Nucleus accumbens (tissue), 56 donors: ENCODE results near the gene PLAAT2.
"Not testable (repeated sequence)": the region's sequence is repeated elsewhere in the genome, so short reads cannot be mapped to it uniquely, and the experiment has no call there.

Experiments
- DNase-seq, 56 donors: peaks; one replicate each; lab custom pipeline; 2025; lab: John Stamatoyannopoulos, UW

Gene PLAAT2

GRCh38 chr11:63551091-63551888 lies 11.9 kb downstream of the PLAAT2 start:
- DNase-seq, result no peak

- DNase-seq, result not testable (repeated sequence)
Observed at GRCh38 chr11:63550156-63550700, 13.0 kb downstream of the PLAAT2 start.

DNA sequence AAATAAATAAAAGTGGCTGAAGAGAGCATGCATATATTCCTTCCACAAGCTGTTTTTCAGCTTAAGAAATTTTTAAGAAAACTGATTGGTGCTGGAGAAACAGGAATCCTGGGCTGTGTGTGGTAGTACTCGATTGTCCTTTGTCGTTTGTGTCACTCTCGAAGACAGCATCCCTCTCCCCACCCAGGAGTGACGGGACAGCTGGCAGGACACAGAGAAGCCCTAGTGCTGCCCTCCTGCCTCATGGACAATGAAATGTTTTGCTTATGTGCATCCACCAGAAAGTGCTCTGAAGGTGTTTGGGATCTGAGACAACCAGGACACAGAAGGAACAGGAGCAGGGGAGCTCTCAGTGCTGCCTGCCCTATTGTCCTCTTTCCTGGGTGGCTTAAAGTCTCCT lies 13.8 kb downstream of the PLAAT2 start:
- DNase-seq, result peak in 19 of 56 donors; percentile 9 to 43 (median 32)

- no peak for DNase-seq
Observed at GRCh38 chr11:63548178-63548577, 15.0 kb downstream of the PLAAT2 start.

DNA sequence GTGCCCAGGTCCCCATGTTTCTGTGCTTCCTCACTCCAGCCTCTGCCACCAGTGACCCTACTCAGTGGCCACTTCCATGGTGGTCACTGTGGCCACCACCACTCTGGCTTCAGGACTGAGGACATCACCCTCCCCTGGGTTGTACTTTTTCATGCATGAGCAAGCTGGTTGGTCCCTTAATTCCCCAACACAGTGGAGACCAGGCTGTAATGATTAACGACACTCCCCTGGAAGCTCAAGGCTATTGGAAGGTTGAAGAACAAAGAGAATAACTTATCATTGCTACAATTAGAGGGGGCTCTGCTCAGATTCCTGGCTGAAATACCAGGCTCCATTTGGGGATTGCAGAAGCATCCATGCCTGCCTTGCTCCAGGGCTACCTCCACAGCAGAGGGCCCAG lies 16.1 kb downstream of the PLAAT2 start:
- DNase-seq, result no peak

DNA sequence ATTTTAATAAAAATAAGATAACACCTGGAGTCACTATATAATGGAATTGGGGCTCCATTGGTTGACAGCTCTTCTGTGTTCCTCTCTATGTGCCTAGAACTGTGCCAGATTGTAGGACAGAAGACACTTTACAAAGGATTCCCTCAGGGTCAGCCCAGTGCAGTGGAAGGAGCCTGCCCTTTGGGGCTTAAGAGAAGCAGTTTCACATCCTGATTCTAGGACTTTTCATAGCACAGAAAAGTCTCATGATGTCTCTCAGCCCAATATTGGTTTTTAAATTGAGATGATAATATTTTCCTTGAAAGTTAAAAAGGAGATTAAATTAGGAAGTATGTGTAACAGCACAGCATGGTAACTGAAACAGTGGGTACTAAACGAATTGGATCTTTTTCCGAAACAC lies 19.5 kb downstream of the PLAAT2 start:
- no peak for DNase-seq

DNA sequence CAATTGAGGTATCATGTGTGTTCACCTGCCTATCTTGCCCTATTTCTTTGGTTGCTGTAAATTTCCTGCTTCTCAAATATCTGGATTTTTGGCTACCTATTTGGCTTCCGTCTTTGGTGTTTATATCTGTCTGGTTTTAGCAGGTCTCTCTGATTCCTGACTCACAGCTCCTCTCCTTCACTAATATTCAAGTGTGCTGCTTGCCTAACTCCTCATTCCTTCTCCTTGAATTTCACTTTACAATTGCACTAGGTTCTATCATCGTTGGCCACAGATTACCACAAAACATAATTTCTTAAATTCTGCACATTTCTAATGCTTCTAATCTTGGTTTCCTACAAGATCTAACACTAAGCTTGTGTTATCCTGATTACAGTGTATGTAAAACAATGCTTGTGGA lies 20.7 kb downstream of the PLAAT2 start:
- DNase-seq, result not testable (repeated sequence)

DNA sequence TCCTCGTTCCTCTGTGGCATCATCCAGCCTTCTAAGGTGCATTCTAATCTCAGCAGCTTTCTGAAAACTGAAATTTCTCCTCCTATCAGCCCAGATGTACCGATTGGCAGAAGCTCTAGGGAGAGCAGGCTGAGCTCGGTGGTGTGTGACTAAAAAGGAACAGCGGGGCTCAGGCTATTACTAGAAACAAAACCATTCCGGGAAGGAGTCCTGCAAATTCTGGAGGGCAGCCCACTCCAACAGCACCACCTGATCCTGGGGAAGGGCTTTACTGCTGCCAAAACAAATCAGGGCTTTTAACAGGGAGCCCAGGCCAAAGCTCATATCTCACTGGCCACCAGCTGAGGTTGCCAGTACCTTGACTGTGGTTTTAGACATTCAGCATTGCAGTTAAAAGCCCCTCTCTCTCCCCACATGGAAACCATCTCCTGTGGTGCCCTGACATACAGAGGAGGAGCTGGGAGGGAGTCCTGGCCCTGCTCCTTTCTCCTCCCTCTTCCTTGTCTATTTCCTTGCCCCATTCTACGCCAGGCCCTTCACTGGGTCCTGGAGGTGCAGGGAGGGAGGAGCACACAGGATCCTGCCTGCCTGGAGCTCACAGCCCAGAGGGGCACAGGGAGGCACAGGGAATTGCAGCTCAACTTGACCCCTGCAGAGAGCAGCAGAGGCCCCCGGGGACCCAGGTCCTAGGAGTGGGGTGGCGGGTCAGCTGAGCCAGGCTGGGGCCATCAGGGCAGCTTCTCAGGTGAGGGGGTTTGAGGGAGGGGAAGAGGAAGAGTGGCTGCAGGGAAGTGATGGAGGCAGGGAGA lies 25.7 kb downstream of the PLAAT2 start:
- DNase-seq, result peak in 48 of 56 donors; percentile 19 to 77 (median 54)

GRCh38 chr11:63536669-63537292 lies 26.4 kb downstream of the PLAAT2 start, which contains the start of gene PLAAT4:
Gene PLAAT4, plus strand, starts transcription at chr11:63536808. Its CDS starts 61 bp downstream, at chr11:63536869.
- DNase-seq, result peak in 45 of 56 donors; percentile 15 to 77 (median 53)

DNA sequence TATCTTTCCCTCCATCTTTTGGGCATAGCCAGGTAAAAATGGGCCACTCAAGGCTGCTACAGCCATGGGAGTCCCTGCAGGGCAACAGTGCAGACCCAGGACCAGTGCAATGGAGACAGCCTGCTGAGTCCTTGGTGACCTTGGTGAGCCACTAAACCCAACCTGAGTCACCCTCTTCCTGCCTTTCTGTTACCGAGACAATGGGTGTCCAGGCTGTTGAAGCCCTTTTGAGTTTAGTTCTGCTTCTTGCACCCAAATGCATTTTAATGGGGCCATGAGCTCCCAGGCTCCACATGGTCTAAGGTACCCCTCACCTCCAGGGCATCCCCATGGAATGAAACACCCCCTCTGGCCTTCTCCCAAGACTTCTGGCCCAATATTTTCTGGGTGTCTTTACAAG lies 27.4 kb downstream of the PLAAT2 start:
- DNase-seq, result no peak

DNA sequence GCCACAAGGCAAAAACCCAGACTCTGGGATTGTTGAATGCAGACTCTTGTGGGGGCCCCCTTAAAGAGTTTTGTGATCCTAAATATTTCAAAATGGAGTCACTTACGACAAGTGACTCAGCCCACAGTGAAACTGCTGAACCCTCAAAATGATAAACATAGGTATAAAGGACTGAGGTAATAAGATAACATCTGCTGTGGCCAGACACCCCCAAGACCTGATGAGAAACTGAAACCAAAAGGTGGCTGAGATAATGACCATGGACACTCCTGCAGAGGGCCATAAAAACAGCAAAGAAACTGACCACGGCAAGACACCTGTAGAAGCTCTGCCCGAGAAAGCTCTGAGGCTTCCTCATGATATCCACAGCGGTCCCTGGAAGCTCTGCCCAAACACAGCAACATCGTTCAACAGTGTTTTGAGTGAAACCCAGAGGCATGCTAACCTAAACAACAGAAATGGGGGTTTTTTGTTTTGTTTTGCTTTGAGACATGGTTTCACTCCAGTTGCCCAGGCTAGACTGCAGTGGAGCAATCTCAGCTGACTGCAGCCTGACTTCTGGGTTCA lies 28.2 kb downstream of the PLAAT2 start:
- DNase-seq, result no peak

DNA sequence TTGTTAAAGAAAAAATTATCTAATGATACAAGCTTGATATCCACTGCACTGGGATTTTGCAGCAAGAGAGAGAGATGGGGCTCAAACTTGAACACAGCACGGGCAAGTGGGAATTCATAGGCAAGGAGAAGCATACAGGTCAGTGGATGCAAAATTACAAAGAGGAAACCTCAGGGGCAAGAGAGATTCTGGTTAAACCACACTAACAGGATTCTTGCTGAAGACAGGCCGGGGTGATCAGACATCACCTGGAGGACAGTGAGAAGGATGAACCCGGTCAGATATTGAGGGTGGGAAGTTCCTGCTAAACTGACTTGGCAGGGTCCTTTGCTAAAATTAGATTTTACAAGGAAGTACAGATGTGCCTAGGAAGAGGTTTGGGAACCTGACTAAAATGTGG lies 29.1 kb downstream of the PLAAT2 start:
- no peak for DNase-seq

- peak in 8 of 56 donors; percentile 4 to 33 (median 28) for DNase-seq
Observed at GRCh38 chr11:63532799-63533475, 30.2 kb downstream of the PLAAT2 start.

- DNase-seq, result no peak
Observed at GRCh38 chr11:63532117-63532516, 31.1 kb downstream of the PLAAT2 start.

DNA sequence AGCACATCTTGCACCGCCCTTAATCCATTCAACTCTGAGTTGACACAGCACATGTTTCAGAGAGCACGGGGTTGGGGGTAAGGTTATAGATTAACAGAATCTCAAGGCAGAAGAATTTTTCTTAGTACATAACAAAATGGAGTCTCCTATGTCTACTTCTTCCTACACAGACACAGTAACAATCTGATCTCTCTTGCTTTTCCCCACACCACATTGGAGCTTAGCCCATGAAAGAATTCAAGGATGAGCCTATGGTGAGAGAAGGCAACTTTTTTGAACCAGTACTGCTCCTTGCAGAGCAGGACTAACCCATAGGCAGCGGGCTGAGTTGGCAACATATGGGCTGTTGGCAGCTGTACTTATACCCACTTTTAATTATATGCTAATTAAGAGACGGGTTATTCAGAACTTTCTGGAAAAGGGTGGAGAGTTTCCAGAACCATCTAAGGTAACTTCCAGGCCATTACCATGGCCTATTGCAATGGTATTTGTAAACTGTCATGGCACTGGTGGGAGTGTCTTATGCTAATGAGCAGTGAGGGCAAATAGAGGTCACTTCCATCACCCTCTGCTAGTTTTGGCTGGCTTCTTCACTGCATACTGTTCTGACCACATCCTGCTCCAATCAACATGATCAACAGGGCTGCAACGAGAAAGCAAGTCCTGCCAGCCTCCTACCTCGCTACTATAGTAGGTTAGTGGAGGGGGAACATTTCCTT lies 31.9 kb downstream of the PLAAT2 start:
- peak in 3 of 56 donors; percentile 21 to 38 (median 37) for DNase-seq

GRCh38 chr11:63530021-63530420 lies 33.2 kb downstream of the PLAAT2 start:
- peak in 37 of 56 donors; percentile 17 to 78 (median 45) for DNase-seq

GRCh38 chr11:63529373-63529772 lies 33.8 kb downstream of the PLAAT2 start:
- not testable (repeated sequence) for DNase-seq

DNA sequence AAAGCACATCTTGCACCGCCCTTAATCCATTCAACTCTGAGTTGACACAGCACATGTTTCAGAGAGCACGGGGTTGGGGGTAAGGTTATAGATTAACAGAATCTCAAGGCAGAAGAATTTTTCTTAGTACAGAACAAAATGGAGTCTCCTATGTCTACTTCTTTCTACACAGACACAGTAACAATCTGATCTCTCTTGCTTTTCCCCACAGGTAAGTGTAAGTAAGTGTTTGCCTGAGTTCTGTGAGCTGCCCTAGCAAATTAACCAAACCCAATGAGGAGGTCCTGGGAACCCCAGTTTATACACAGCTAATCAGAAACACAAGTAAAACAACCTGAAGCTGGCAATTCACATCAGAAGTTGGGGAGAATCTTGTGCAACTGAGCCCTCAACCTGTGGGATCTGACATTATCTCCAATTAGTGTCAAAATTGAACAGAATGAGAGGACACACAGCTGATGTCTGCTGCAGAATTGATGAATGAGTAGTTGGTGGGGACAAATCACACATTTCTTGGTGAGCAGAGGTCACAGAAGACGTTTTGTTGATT lies 34.4 kb downstream of the PLAAT2 start:
- DNase-seq, result not testable (repeated sequence)

DNA sequence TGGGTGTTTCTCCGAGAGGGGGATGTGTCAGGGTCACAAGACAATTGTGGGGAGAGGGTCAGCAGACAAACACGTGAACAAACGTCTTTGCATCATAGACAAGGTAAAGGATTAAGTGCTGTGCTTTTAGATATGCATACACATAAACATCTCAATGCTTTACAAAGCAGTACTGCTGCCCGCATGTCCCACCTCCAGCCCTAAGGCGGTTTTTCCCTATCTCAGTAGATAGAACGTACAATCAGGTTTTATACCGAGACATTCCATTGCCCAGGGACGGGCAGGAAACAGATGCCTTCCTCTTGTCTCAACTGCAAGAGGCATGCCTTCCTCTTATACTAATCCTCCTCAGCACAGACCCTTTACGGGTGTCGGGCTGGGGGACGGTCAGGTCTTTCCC lies 35.0 kb downstream of the PLAAT2 start:
- not testable (repeated sequence) for DNase-seq
